Hepatocyte (in vitro differentiated cells): ENCODE results near the gene ATP2B3.

Source experiments
- EZH2 ChIP-seq: fragments of 200-600 bp; sonication (generic); IDR thresholded peaks from 2 replicates; pipeline ENCODE4 v1.6.1; 2016; ENCODE audit warnings: antibody characterized with exemption, mild to moderate bottlenecking, borderline replicate concordance
- TF ChIP-seq, protein P1 (sequence below): fragments of 200-600 bp; sonication (generic); IDR thresholded peaks from 2 replicates; pipeline ENCODE4 v1.5.1; 2016; ENCODE audit warnings: antibody characterized with exemption, mild to moderate bottlenecking; ENCODE audit not compliant: poor library complexity

DNA sequence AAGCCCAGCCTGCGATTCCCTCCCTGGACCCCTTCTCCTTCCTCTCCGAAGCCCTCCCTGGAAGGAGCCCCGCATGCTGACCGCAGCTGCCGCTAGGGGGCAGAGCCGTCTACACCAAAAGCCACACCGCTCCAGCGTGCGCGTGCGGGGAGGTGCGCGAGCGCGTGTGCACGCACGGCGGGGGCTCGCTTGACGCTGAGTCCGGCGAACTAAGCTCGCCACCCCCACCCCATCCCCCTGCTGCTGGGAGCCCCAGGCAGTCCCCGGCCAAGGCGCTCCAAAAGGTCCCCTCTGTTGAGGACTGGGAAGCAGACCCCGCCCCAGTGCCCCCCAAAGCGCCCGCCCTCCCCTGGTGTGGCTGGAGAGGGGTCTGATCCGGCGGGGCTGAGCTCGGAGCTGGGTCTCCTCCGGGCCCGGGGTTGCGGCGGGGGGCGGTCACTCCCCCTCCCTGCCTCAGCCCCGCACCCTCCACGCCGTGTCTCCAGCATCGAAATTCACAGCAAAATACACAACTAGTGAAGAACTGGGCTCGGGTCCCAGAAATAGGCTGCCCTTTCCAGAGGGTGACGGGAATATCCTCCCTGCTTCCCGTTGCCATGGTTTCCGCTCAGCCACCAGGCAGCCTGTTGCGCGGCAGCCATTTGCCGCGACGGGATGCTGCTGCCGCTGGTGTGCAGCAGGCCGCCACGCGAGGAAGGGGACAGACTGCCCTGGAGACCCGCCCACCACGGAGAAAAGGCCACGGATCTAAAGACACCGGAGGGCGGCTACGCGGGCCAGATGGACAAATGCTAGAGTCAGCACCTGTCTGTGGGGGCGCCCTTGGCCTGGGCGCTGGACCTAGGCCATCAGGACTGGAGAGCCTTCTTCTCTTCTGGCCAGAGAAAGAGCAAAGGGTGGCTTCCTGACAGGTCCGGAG is 92.7 kb downstream of the ATP2B3 start:
- TF ChIP-seq, protein P1, sequence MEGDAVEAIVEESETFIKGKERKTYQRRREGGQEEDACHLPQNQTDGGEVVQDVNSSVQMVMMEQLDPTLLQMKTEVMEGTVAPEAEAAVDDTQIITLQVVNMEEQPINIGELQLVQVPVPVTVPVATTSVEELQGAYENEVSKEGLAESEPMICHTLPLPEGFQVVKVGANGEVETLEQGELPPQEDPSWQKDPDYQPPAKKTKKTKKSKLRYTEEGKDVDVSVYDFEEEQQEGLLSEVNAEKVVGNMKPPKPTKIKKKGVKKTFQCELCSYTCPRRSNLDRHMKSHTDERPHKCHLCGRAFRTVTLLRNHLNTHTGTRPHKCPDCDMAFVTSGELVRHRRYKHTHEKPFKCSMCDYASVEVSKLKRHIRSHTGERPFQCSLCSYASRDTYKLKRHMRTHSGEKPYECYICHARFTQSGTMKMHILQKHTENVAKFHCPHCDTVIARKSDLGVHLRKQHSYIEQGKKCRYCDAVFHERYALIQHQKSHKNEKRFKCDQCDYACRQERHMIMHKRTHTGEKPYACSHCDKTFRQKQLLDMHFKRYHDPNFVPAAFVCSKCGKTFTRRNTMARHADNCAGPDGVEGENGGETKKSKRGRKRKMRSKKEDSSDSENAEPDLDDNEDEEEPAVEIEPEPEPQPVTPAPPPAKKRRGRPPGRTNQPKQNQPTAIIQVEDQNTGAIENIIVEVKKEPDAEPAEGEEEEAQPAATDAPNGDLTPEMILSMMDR, result peak; percentile 72
- TF ChIP-seq EZH2, result no peak
